DOHH2 (cell line): ENCODE data around the gene POGK.

Experiments
- CTCF ChIP-seq: fragments of 200-600 bp; sonication (generic); IDR thresholded peaks from one replicate; pipeline ENCODE4 v1.5.1; 2014; ENCODE audit warnings: antibody characterized with exemption, mild to moderate bottlenecking, low read depth, low read length; ENCODE audit not compliant: poor library complexity, severe bottlenecking
- EZH2phosphoT487 ChIP-seq: fragments of 200-600 bp; sonication (generic); IDR thresholded peaks from 2 replicates; pipeline ENCODE4 v1.6.1; 2017; ENCODE audit warnings: borderline replicate concordance, mild to moderate bottlenecking, antibody characterized with exemption, low read length, moderate library complexity, mixed read lengths

DNA sequence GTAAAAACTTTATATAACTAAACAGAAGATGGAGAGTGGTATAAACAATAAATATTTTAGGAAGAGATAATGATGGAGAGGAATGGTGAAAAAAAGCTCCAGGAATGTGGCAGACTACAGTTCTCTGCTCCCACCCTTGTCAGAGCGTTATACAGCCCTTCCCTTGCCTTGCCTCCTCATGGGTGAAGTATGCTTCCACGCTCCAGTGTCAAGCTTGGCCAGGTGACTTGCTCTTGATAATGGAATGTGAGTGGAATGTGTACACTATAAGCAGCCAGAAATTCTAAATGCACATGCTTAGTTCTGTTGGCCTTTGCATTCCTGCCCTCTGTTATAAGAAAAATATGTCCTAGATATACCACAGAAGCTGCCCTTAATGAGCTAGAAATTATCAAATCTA, 24.7 kb upstream of the POGK start:
- TF ChIP-seq CTCF (no peak), EZH2phosphoT487 (no peak)
